ENCODE results near the gene TOM1. TPM values are rescaled to one million over a fixed set of nuclear protein-coding genes. Genes with fewer than 3 reads are reported as not detected.

Gene TOM1
- total RNA-seq, 1 donor from 2014 or later, result 61.5 TPM

DNA sequence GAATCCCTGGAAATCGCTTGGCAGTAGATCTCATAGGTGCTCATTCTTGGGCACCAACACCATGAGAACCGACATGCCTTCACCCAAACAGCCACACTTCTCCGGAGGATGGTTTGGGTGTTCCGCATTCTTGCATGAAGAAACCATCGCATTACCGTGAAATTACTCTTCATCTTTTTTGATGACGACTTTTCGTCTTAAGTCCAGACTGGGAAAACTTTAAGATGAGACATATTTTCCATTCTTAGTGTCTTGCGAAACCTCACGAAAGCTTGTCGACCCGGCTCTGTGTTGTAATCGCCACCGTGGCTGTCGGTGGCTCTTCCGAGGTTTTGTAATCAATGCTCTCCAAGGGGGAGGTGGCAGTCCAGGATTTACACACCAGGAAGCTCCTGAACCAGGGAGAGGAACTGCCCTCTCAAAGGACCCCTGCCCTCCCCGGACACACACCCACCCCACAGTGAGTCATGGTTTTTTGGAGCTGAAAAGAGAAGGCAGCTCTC, 1.7 kb downstream of the TOM1 start:
- no peak overlapping the region for H3K4me3 ChIP-seq (ENCODE audit: low read depth, low read length)
- DNase-seq (ENCODE audit: low read depth), result no peak
- no peaks in the 10 kb centered on the region for H3K27me3 ChIP-seq (ENCODE audit: control insufficient read depth, insufficient read depth, low read length)
- TF ChIP-seq CTCF (IDR thresholded peaks at IDR 0.05; ENCODE audit: insufficient read depth, low read length, poor library complexity, severe bottlenecking), result no peak
- no peaks in the 10 kb centered on the region for H3K36me3 ChIP-seq (ENCODE audit: control insufficient read depth, insufficient read depth, low read length)

DNA sequence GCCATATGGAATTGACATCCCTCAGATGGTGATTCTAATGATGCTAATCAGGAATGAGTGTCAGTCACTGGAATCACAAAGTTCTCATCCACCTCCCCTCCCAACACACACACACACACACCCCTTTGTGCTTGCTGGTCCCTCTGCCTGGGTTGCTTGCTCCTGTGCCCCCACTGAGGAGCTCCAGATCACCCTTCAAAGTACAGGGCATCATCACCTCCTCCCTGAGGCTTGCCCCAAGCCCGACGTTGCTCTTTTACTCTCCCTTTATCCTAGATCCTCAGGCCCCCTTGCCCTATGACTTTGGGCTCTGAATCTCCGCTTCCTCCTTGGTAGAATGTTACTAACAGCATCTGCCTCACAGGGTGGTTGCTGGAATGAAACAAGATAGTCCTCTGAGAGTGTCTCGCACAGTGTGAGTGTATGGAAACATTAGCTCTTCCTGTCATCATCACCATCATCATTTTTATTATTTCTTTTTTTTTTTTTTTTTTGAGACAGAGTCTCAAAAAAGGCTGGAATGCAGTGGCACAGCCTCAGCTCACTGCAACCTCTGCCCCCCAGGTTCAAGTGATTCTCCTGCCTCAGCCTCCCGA, 3.4 kb downstream of the TOM1 start:
- DNase-seq (ENCODE audit: low read depth), result no peak
- Histone ChIP-seq H3K36me3 (ENCODE audit: control insufficient read depth, insufficient read depth, low read length) (no peaks in the 10 kb centered on the region), H3K4me3 (ENCODE audit: low read depth, low read length) (no peak overlapping the region), H3K27me3 (ENCODE audit: control insufficient read depth, insufficient read depth, low read length) (no peaks in the 10 kb centered on the region)
- no peak for TF ChIP-seq CTCF (IDR thresholded peaks at IDR 0.05; ENCODE audit: insufficient read depth, low read length, poor library complexity, severe bottlenecking)

GRCh38 chr22:35305525-35306070, 5.9 kb downstream of the TOM1 start:
- no peak for DNase-seq (ENCODE audit: low read depth)
- no peak for TF ChIP-seq CTCF (IDR thresholded peaks at IDR 0.05; ENCODE audit: insufficient read depth, low read length, poor library complexity, severe bottlenecking)
- Histone ChIP-seq H3K4me3 (ENCODE audit: low read depth, low read length) (no peak overlapping the region), H3K27me3 (ENCODE audit: control insufficient read depth, insufficient read depth, low read length) (no peaks in the 10 kb centered on the region), H3K36me3 (ENCODE audit: control insufficient read depth, insufficient read depth, low read length) (no peaks in the 10 kb centered on the region)

DNA sequence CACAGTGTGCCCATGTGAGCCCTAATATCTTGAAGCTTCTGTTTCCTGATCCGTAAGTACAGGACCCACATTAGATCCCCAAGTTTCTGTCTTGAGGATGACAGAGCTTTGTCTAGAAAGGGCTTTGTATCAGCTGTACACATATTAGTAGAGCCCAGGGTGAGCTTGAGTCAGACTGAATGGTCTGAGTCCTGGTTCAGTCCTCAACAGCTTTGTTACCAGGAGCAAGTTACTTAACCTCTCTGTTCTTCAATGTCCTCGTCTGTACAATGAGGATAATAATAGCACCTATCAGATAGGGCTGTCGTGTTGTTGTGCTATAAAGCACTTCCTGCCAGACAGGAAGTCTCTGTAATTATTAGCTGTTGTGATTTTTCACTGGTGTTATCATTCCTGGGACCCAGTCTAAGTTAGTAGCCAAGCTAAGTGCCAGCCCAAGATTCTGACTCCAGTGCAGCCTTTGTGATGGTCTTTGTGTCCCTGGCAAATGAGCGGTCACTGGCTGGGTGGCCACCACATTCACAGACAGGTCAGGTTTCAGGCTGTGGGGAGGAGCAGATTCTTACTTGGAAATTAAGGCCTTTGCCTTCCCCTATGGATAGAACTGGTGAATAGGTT, 6.8 kb downstream of the TOM1 start:
- H3K36me3 ChIP-seq (ENCODE audit: control insufficient read depth, insufficient read depth, low read length), result no peaks in the 10 kb centered on the region
- H3K27me3 ChIP-seq (ENCODE audit: control insufficient read depth, insufficient read depth, low read length), result no peaks in the 10 kb centered on the region
- H3K4me3 ChIP-seq (ENCODE audit: low read depth, low read length), result no peak overlapping the region
- no peak for TF ChIP-seq CTCF (IDR thresholded peaks at IDR 0.05; ENCODE audit: insufficient read depth, low read length, poor library complexity, severe bottlenecking)
- no peak for DNase-seq (ENCODE audit: low read depth)

DNA sequence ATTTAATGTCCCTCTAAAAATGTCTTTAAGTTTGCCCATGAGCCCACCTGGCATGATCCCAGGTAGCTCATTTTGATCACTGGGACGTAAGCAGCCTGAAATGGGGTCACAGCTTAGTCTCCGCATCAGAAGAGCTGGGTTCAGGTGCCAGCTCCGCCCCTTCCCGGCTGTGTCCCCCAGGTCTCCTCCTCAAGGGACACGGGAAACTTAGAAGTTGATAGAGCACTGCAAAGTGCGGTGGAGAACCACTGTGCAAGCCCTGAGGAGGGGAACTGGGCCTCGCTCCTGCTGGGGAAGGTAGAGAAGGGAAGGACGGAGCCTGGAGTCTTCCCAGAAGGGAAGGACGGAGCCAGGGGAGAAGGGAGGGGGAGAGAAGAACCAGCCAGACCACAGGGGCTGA, 7.7 kb downstream of the TOM1 start:
- H3K4me3 ChIP-seq (ENCODE audit: low read depth, low read length), result no peak overlapping the region
- H3K27me3 ChIP-seq (ENCODE audit: control insufficient read depth, insufficient read depth, low read length), result no peaks in the 10 kb centered on the region
- no peak for TF ChIP-seq CTCF (IDR thresholded peaks at IDR 0.05; ENCODE audit: insufficient read depth, low read length, poor library complexity, severe bottlenecking)
- H3K36me3 ChIP-seq (ENCODE audit: control insufficient read depth, insufficient read depth, low read length), result no peaks in the 10 kb centered on the region
- no peak for DNase-seq (ENCODE audit: low read depth)

Data from kidney epithelial cell (primary cell).